ENCODE measurements around the gene NRDC.
A peak's percentile ranks its signal among the peaks of the same experiment; 100 is the strongest.

NRDC gene

DNA sequence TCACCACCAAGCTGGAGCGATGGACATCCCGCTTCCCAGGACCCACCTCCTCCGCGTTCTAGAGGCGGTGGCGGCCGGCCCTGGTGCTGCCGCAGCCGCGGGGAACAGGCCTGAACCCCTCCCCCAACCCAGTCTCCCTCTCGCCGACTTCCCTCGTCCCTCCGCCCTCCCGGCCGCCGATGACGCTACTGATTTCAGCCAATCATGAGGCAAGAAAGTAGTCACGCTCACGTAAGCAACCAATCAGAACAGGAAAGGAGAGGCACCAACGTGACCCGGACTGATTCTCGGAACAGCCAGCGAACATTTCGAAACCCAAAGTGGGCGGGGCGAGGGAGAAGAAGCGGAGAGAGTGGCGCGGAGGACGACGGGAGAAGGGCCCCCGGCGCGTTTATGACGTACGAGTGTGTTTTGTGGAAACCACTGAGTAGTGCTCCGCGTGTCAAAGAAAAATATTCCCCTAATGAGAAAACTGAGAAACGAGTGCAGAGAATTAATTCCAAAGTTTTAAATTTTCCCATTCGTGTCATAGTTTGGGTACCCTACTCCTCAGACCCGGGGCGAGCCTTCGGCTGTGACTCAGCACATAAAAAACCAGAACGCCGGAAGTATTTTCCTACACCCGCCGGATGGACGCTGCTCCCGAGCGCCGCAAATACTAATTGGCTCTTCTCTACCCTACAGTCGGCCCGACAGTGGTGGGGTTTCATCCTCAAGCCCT, at the start of gene NRDC:
Gene NRDC (minus strand): TSS at position 112 of the 721 bp plus-strand sequence. CDS start 112 bp downstream, outside the sequence.
- in situ Hi-C loops (cut with MboI; ENCODE audit: low pct_unique_long_range_greater_than_20kb, low sequenced_read_pairs, unreplicated experiment), result no loop called here

DNA sequence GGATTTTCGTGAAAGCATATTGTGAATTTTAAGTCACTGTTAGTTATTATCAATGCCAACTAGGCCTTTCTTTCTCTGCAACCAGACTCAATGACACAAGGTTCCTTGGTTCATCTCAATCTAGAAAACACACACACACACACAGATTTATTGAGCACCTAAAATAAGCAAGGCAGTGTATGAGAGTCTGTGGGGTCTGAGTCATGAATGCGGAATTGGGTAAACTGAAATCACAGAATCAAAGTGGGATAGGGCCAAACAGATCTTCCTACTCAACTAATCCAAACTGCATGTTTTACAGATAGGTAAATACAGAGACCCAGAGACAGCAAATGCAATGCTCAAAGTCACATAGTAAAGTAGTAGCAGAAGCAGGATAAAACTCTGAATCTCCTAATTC, 48.5 kb upstream of the NRDC start:
- no peak for TF ChIP-seq CTCF (IDR thresholded peaks at IDR 0.05; ENCODE audit: extremely low read depth, insufficient read depth, missing control alignments)
- DNase-seq (ENCODE audit: low spot score), result no peak
- in situ Hi-C loops (cut with MboI; ENCODE audit: low pct_unique_long_range_greater_than_20kb, low sequenced_read_pairs, unreplicated experiment), result no loop called here

More for the DNA sequence above, at the start of gene NRDC:
- no peak for TF ChIP-seq CTCF (IDR thresholded peaks at IDR 0.05; ENCODE audit: extremely low read depth, insufficient read depth, missing control alignments)
- DNase-seq (ENCODE audit: low spot score), result peak; percentile 94

GRCh38 chr1:51926171-51926812, 47.8 kb upstream of the NRDC start:
- in situ Hi-C loops (cut with MboI; ENCODE audit: low pct_unique_long_range_greater_than_20kb, low sequenced_read_pairs, unreplicated experiment), result no loop called here
- peak; percentile 39 for TF ChIP-seq CTCF (IDR thresholded peaks at IDR 0.05; ENCODE audit: extremely low read depth, insufficient read depth, missing control alignments)
- peak; percentile 17 for DNase-seq (ENCODE audit: low spot score)

- peak; percentile 23 for DNase-seq (ENCODE audit: low spot score)
- in situ Hi-C loops (cut with MboI; ENCODE audit: low pct_unique_long_range_greater_than_20kb, low sequenced_read_pairs, unreplicated experiment), result loop anchor here (25.0 kb wide), 1 partner anchor 363 kb away; no protein-coding TSS in a partner anchor
- no peak for TF ChIP-seq CTCF (IDR thresholded peaks at IDR 0.05; ENCODE audit: extremely low read depth, insufficient read depth, missing control alignments)
Measured at GRCh38 chr1:51924455-51924854, 45.9 kb upstream of the NRDC start.

- in situ Hi-C loops (cut with MboI; ENCODE audit: low pct_unique_long_range_greater_than_20kb, low sequenced_read_pairs, unreplicated experiment), result loop anchor here (25.0 kb wide), 1 partner anchor 365 kb away; no protein-coding TSS in a partner anchor
- no peak for DNase-seq (ENCODE audit: low spot score)
- no peak for TF ChIP-seq CTCF (IDR thresholded peaks at IDR 0.05; ENCODE audit: extremely low read depth, insufficient read depth, missing control alignments)
Measured at GRCh38 chr1:51922040-51922439, 43.5 kb upstream of the NRDC start.

DNA sequence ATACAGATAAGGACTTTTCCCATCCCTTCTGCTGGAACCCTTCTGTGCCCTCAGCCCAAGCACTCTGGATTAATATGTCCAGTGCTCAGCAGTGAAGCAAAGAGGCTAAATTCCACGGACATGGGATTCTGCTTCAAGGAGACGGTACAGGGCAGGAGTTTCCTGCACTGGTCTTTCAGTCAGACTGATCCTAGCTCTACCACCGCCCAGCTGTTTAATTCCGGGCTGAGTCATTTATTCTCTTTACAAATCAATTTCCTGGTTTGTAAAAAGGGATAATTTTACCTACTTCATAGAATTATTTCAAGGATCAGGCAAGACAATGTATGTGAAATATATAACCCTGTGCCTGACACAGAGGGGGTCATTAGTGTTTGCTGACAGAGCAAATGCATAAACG, 41.6 kb upstream of the NRDC start:
- in situ Hi-C loops (cut with MboI; ENCODE audit: low pct_unique_long_range_greater_than_20kb, low sequenced_read_pairs, unreplicated experiment), result loop anchor here (25.0 kb wide), 1 partner anchor 367 kb away; no protein-coding TSS in a partner anchor
- TF ChIP-seq CTCF (IDR thresholded peaks at IDR 0.05; ENCODE audit: extremely low read depth, insufficient read depth, missing control alignments), result no peak
- DNase-seq (ENCODE audit: low spot score), result no peak
